ENCODE results near the gene RNF227. TPM values are rescaled to one million over a fixed set of nuclear protein-coding genes. Genes with fewer than 3 reads are reported as not detected.

RNF227 gene
- total RNA-seq, 1 donor from 2014 or later = 3.6 TPM

GRCh38 chr17:7889166-7889955, 26.7 kb downstream of the RNF227 start:
- intact Hi-C loops (cut with micrococcal nuclease) = loop anchor here (10.0 kb wide), 2 partner anchors 235 to 265 kb away; partner anchors contain the start of genes HES7 and PER1

GRCh38 chr17:7888184-7888920, 27.7 kb downstream of the RNF227 start, which contains the start of gene CHD3:
TSS of gene CHD3 (plus strand) at chr17:7888789. CDS start at chr17:7889001, 212 bp downstream.
- intact Hi-C loops (cut with micrococcal nuclease) = loop anchor here (10.0 kb wide), 2 partner anchors 236 to 266 kb away; partner anchors contain the start of genes HES7 and PER1

GRCh38 chr17:7887482-7888183, 28.5 kb downstream of the RNF227 start:
- intact Hi-C loops (cut with micrococcal nuclease) = loop anchor here (1.0 to 10.0 kb wide), 9 partner anchors 24 to 581 kb away; partner anchors contain the start of genes CNTROB, EIF5A, HES7 and NAA38

GRCh38 chr17:7887038-7887481, 29.0 kb downstream of the RNF227 start:
- intact Hi-C loops (cut with micrococcal nuclease) = loop anchor here (1.0 to 10.0 kb wide), 9 partner anchors 24 to 580 kb away; partner anchors contain the start of genes CNTROB, EIF5A, HES7 and NAA38

GRCh38 chr17:7886227-7887037, 29.7 kb downstream of the RNF227 start:
- intact Hi-C loops (cut with micrococcal nuclease) = loop anchor here (1.0 to 10.0 kb wide), 9 partner anchors 23 to 580 kb away; partner anchors contain the start of genes CNTROB, EIF5A, HES7 and NAA38

- intact Hi-C loops (cut with micrococcal nuclease) = loop anchor here (2.0 to 10.0 kb wide), 4 partner anchors 41 to 579 kb away; partner anchors contain the start of genes EIF5A, HES7 and PER1
Measured at GRCh38 chr17:7885367-7886226, 30.5 kb downstream of the RNF227 start.

GRCh38 chr17:7884581-7885366, 31.3 kb downstream of the RNF227 start:
- intact Hi-C loops (cut with micrococcal nuclease) = loop anchor here (10.0 kb wide), 2 partner anchors 240 to 270 kb away; partner anchors contain the start of genes HES7 and PER1

- intact Hi-C loops (cut with micrococcal nuclease) = loop anchor here (10.0 kb wide), 2 partner anchors 241 to 271 kb away; partner anchors contain the start of genes HES7 and PER1
Measured at GRCh38 chr17:7883781-7884386, 32.2 kb downstream of the RNF227 start.

- intact Hi-C loops (cut with micrococcal nuclease) = loop anchor here (10.0 kb wide), 2 partner anchors 242 to 272 kb away; partner anchors contain the start of genes HES7 and PER1
Measured at GRCh38 chr17:7882629-7883028, 33.5 kb downstream of the RNF227 start.

- intact Hi-C loops (cut with micrococcal nuclease) = loop anchor here (10.0 kb wide), 2 partner anchors 243 to 273 kb away; partner anchors contain the start of genes HES7 and PER1
Measured at GRCh38 chr17:7882068-7882467, 34.0 kb downstream of the RNF227 start.

- intact Hi-C loops (cut with micrococcal nuclease) = loop anchor here (10.0 kb wide), 2 partner anchors 243 to 273 kb away; partner anchors contain the start of genes HES7 and PER1
Measured at GRCh38 chr17:7881276-7882054, 34.6 kb downstream of the RNF227 start.

- intact Hi-C loops (cut with micrococcal nuclease) = loop anchor here (10.0 kb wide), 2 partner anchors 245 to 275 kb away; partner anchors contain the start of genes HES7 and PER1
Measured at GRCh38 chr17:7880076-7880868, 35.8 kb downstream of the RNF227 start.

GRCh38 chr17:7878234-7878633, 37.9 kb downstream of the RNF227 start:
- intact Hi-C loops (cut with micrococcal nuclease) = no loop called here

- intact Hi-C loops (cut with micrococcal nuclease) = no loop called here
Measured at GRCh38 chr17:7875804-7876370, 40.2 kb downstream of the RNF227 start.

- intact Hi-C loops (cut with micrococcal nuclease) = no loop called here
Measured at GRCh38 chr17:7873051-7873450, 43.0 kb downstream of the RNF227 start.
